Measurements from ENCODE around the gene CUL5. TPM values are rescaled to one million over a fixed set of nuclear protein-coding genes. Genes with fewer than 3 reads are reported as not detected.
A peak's percentile ranks its signal among the peaks of the same experiment; 100 is the strongest.

Gene CUL5
- total and polyA plus RNA-seq, 2 of the 4 experiments (the other 2 are of a cell fraction) = 8.8 to 31.0 TPM

- dilution Hi-C loops (cut with HindIII; ENCODE audit: low sequenced_read_pairs, unreplicated experiment) (no loop called here), in situ Hi-C loops (cut with MboI; ENCODE audit: low sequenced_read_pairs) (loop anchor here (10.0 kb wide), 2 partner anchors 65 to 635 kb away; no protein-coding TSS in a partner anchor), intact Hi-C loops (cut with micrococcal nuclease) (loop anchor here (10.0 kb wide), 1 partner anchor 295 kb away; no protein-coding TSS in a partner anchor)
- no peak overlapping the region for H3K56ac ChIP-seq (ENCODE audit: extremely low read depth, insufficient read depth, low read length)
- no peak overlapping the region for H3K4ac ChIP-seq (ENCODE audit: low read depth, low read length)
- no peak overlapping the region for H2AK9ac ChIP-seq (replicated peaks; ENCODE audit: low read depth, low read length, poor library complexity)
- H3K14ac ChIP-seq (replicated peaks; ENCODE audit: low read depth, low read length) = no peak overlapping the region
- no peaks in the 10 kb centered on the region for H3K27me3 ChIP-seq (ENCODE audit: control insufficient read depth, insufficient read depth, low read length)
- no peak overlapping the region for H4K5ac ChIP-seq (ENCODE audit: low read depth, low read length)
- no peak overlapping the region for H2BK20ac ChIP-seq (ENCODE audit: low read depth, low read length)
- H3K27ac ChIP-seq (ENCODE audit: insufficient read depth, low read length) = no peak overlapping the region
- H2AK5ac ChIP-seq (ENCODE audit: low read depth, low read length) = no peak overlapping the region
- H3K18ac ChIP-seq (ENCODE audit: low read depth, low read length) = no peak overlapping the region
- H3K79me1 ChIP-seq (ENCODE audit: low read depth in 1 of 2, low read length in 2 of 2) = peaks cover 3 to 79% of the 10 kb centered on the region in 2 experiments
- no peak overlapping the region for H3K4me3 ChIP-seq (ENCODE audit: insufficient read depth, low read depth, low read length)
- ChIA-PET CTCF (interaction anchor here (1.1 kb wide), 1 partner anchor 18 kb away, joined by 7 read pairs; no protein-coding TSS in a partner anchor), POLR2A (ENCODE audit: unreplicated experiment) (no interaction called here)
- H2AFZ ChIP-seq (replicated peaks; ENCODE audit: low read length, poor library complexity) = no peak overlapping the region
- no peak overlapping the region for H4K8ac ChIP-seq (ENCODE audit: low read depth in 2 of 2, low read length in 2 of 2)
- no CpG with 5 or more reads among the region's 4 CpGs for WGBS, 2 experiments (ENCODE audit: extremely low coverage in 2 of 2, insufficient read length in 1 of 2)
- H2BK15ac ChIP-seq (ENCODE audit: low read depth, low read length) = no peak overlapping the region
- no peak overlapping the region for H3K23ac ChIP-seq (ENCODE audit: low read depth, low read length)
- no peak overlapping the region for H2BK120ac ChIP-seq (ENCODE audit: low read depth, low read length)
- ATAC-seq (ENCODE audit: low read depth) (peak; percentile 56), DNase-seq (peak; percentile 25)
- no peaks in the 10 kb centered on the region for H3K9me3 ChIP-seq (ENCODE audit: control insufficient read depth, insufficient read depth, low read length)
- H3K4me2 ChIP-seq (ENCODE audit: low read depth, low read length) = no peak overlapping the region
- H3K36me3 ChIP-seq (ENCODE audit: control insufficient read depth, insufficient read depth, low read length) = no peaks in the 10 kb centered on the region; the same call in 1 of the 2 replicates
- TF ChIP-seq NFE2L2 (IDR thresholded peaks at IDR 0.05; ENCODE audit: low read depth, low read length) (peak; percentile 17; the same call in 1 of the 2 replicates), BHLHE40 (IDR thresholded peaks at IDR 0.05; ENCODE audit: low read depth, low read length) (no peak)
- no peak overlapping the region for H4K91ac ChIP-seq (ENCODE audit: insufficient read depth, low read depth, low read length)
- no TSS peak for BruUV-seq (replicated peaks)
- peaks cover 32% of the 10 kb centered on the region for H3K9me1 ChIP-seq (ENCODE audit: insufficient read depth, low read length)
- H3K4me1 ChIP-seq (ENCODE audit: control insufficient read depth, insufficient read depth, low read length) = peaks cover 7% of the 10 kb centered on the region
- H3K9ac ChIP-seq (ENCODE audit: low read depth, low read length) = no peak overlapping the region
- H2BK5ac ChIP-seq (ENCODE audit: low read depth, low read length, poor library complexity, severe bottlenecking) = no peak overlapping the region
- peaks cover 85% of the 10 kb centered on the region for H4K20me1 ChIP-seq (ENCODE audit: insufficient read depth, low read length)
Observed at GRCh38 chr11:108019870-108020540, 11.3 kb downstream of the CUL5 start.
